SK-N-SH (cell line): ENCODE data around the gene TNXB. TPM values are rescaled to one million over a fixed set of nuclear protein-coding genes. Genes with fewer than 3 reads are reported as not detected.
"Not testable (repeated sequence)": the region's sequence is repeated elsewhere in the genome, so short reads cannot be mapped to it uniquely, and the experiment has no call there.

Source experiments
- CTCF ChIA-PET: fragments of 300-600, 350-600 bp; formaldehyde crosslinking; extraction: SDS; loops from one replicate; lab custom pipeline; 2021; lab: Yijun Ruan, JAX
- POLR2A ChIA-PET: fragments of 350-600 bp; sonication (Branson Sonifier 250); formaldehyde crosslinking; extraction: SDS; loops from one replicate; lab custom pipeline; 2020; ENCODE audit warnings: antibody characterized with exemption, inconsistent platforms; lab: Yijun Ruan, JAX
- DNase-seq: peaks from one replicate; pipeline ENCODE4 v3.0.0; 2012
- H2AFZ ChIP-seq: fragments of 200-600 bp; sonication (generic); 2 replicates; pipeline ENCODE4 v1.8.1; 2016; ENCODE audit warnings: antibody characterized with exemption, mild to moderate bottlenecking, low read depth
- H3F3A ChIP-seq: fragments of 200-600 bp; sonication (generic); replicated peaks from 2 replicates; pipeline ENCODE3; 2016; ENCODE audit warnings: antibody characterized with exemption, mild to moderate bottlenecking; ENCODE audit not compliant: insufficient read depth
- H3K27ac ChIP-seq, 2 experiments: fragments of 200-500 bp in 1 of 2; fragments of 200-600 bp in 1 of 2; sonication (Bioruptor generic) in 1 of 2; sonication (generic), shearing (Covaris generic) in 1 of 2; 2 replicates each; pipeline versions ENCODE4 v1.5.1 to v1.6.1; 2014 to 2016; ENCODE audit warnings: low read depth in 2 of 2, inconsistent platforms in 1 of 2, low read length in 1 of 2, mild to moderate bottlenecking in 1 of 2, mixed read lengths in 1 of 2
- H3K27me3 ChIP-seq: fragments of 200-600 bp; sonication (generic), shearing (Covaris generic); 2 replicates; pipeline ENCODE4 v1.6.1; 2016; ENCODE audit warnings: mixed run types; ENCODE audit not compliant: insufficient read depth
- H3K36me3 ChIP-seq, 2 experiments: fragments of 200-500 bp in 1 of 2; fragments of 200-600 bp in 1 of 2; sonication (Bioruptor generic) in 1 of 2; sonication (generic) in 1 of 2; replicated peaks in 1 of 2; 2 replicates each; pipeline versions ENCODE3 to v1.5.1; 2014 to 2016; ENCODE audit warnings: low read length in 1 of 2, mild to moderate bottlenecking in 1 of 2; ENCODE audit not compliant: insufficient read depth in 2 of 2, control insufficient read depth in 1 of 2
- H3K4me1 ChIP-seq, 2 experiments: fragments of 200-500 bp in 1 of 2; fragments of 200-600 bp in 1 of 2; sonication (Bioruptor generic) in 1 of 2; sonication (generic), shearing (Covaris generic) in 1 of 2; 2 replicates each; pipeline versions ENCODE4 v1.5.1 to v1.6.1; 2014 to 2016; ENCODE audit warnings: low read depth in 1 of 2, low read length in 1 of 2, mixed run types in 1 of 2; ENCODE audit not compliant: insufficient read depth in 2 of 2, control insufficient read depth in 1 of 2
- H3K4me2 ChIP-seq: fragments of 200-600 bp; sonication (generic), shearing (Covaris generic); 2 replicates; pipeline ENCODE4 v1.6.1; 2017; ENCODE audit warnings: mixed run types
- H3K4me3 ChIP-seq, 2 experiments: fragments of 200-500 bp in 1 of 2; fragments of 200-600 bp in 1 of 2; sonication (Bioruptor generic) in 1 of 2; sonication (generic), shearing (Covaris generic) in 1 of 2; 2 replicates each; pipeline versions ENCODE4 v1.5.1 to v1.8.1; 2014 to 2016; ENCODE audit warnings: low read depth in 2 of 2, inconsistent platforms in 1 of 2, low read length in 1 of 2, mild to moderate bottlenecking in 1 of 2, mixed read lengths in 1 of 2, moderate library complexity in 1 of 2
- H3K79me2 ChIP-seq: fragments of 200-600 bp; sonication (generic); 2 replicates; pipeline ENCODE4 v1.8.1; 2017; ENCODE audit warnings: mild to moderate bottlenecking; ENCODE audit not compliant: insufficient read depth
- H3K9ac ChIP-seq: fragments of 200-600 bp; sonication (generic); 2 replicates; pipeline ENCODE4 v1.6.1; 2017; ENCODE audit warnings: mixed run types
- H3K9me2 ChIP-seq: fragments of 200-600 bp; sonication (generic); 2 replicates; pipeline ENCODE4 v1.6.1; 2017; ENCODE audit warnings: mixed run types
- H3K9me3 ChIP-seq: fragments of 200-600 bp; sonication (generic); 2 replicates; pipeline ENCODE4 v1.6.1; 2017; ENCODE audit warnings: mixed run types, mild to moderate bottlenecking, moderate library complexity
- H4K20me1 ChIP-seq: fragments of 200-600 bp; sonication (generic); 2 replicates; pipeline ENCODE4 v1.6.1; 2017; ENCODE audit warnings: mild to moderate bottlenecking, mixed run types; ENCODE audit not compliant: insufficient read depth
- ELF1 ChIP-seq: IDR thresholded peaks from 2 replicates; pipeline ENCODE4 v1.4.0; 2012
- EP300 ChIP-seq, 2 experiments: IDR thresholded peaks; 2 replicates each; pipeline versions ENCODE4 v1.4.0 to v1.6.1; 2012; ENCODE audit warnings: borderline replicate concordance in 1 of 2, low read depth in 1 of 2, low read length in 1 of 2
- EZH2phosphoT487 ChIP-seq: fragments of 200-600 bp; sonication (generic); IDR thresholded peaks from 2 replicates; pipeline ENCODE4 v1.6.1; 2017; ENCODE audit warnings: low read depth, mixed run types, mild to moderate bottlenecking, antibody characterized with exemption, moderate library complexity, borderline replicate concordance
- GATA2 ChIP-seq: sonication (generic); formaldehyde crosslinking; IDR thresholded peaks from 2 replicates; pipeline ENCODE4 v1.5.0; 2020; ENCODE audit warnings: mild to moderate bottlenecking, missing genetic modification reagents
- IRF3 ChIP-seq: fragments of 150-350 bp; IDR thresholded peaks from 2 replicates; pipeline ENCODE4 v1.6.1; 2016; ENCODE audit warnings: mild to moderate bottlenecking, low read depth, low read length
- PBX3 ChIP-seq: IDR thresholded peaks from 2 replicates; pipeline ENCODE4; 2012
- POLR2AphosphoS5 ChIP-seq: IDR thresholded peaks from 2 replicates; pipeline ENCODE4 v1.6.1; 2012; ENCODE audit warnings: low read depth, low read length
- RAD21 ChIP-seq: IDR thresholded peaks from 2 replicates; pipeline ENCODE4 v1.6.1; 2012; ENCODE audit warnings: mild to moderate bottlenecking, low read length
- REST ChIP-seq: IDR thresholded peaks from 2 replicates; pipeline ENCODE4 v1.6.1; 2012; ENCODE audit warnings: mild to moderate bottlenecking, low read depth, low read length, moderate library complexity
- SIN3A ChIP-seq: IDR thresholded peaks from 2 replicates; pipeline ENCODE4 v1.6.1; 2012; ENCODE audit warnings: low read depth, mild to moderate bottlenecking, low read length, moderate library complexity, borderline replicate concordance
- TAF1 ChIP-seq: IDR thresholded peaks from 2 replicates; pipeline ENCODE4 v1.6.1; 2012; ENCODE audit warnings: low read depth, mild to moderate bottlenecking, low read length, moderate library complexity, borderline replicate concordance
- TCF12 ChIP-seq: IDR thresholded peaks from 2 replicates; pipeline ENCODE4 v1.4.0; 2012
- TEAD4 ChIP-seq: IDR thresholded peaks from 2 replicates; pipeline ENCODE4 v1.4.0; 2012; ENCODE audit warnings: mild to moderate bottlenecking, borderline replicate concordance; ENCODE audit not compliant: insufficient read depth
- USF1 ChIP-seq: IDR thresholded peaks from 2 replicates; pipeline ENCODE4 v1.4.0; 2012; ENCODE audit warnings: low read depth, borderline replicate concordance
- USF2 ChIP-seq: fragments of 150-350 bp; IDR thresholded peaks from 2 replicates; pipeline ENCODE4 v1.6.1; 2017; ENCODE audit warnings: antibody characterized with exemption, low read length, low read depth, borderline replicate concordance
- WGBS: methylation state at CpG from one replicate; pipeline ENCODE4 v1.1.6; 2017; ENCODE audit warnings: low lambda C conversion rate; 5-methylcytosine and 5-hydroxymethylcytosine counted together
- polyA plus RNA-seq, 3 experiments: library from polyadenylated mRNA; depleted of rRNA; stranded (reverse); fragments of >200 nt; gene quantifications; 2 replicates each; pipeline ENCODE4 v1.2.3, GENCODE V29; 2012

The TNXB gene
- polyA plus RNA-seq, 1 of the 3 experiments (the other 2 are of a cell fraction): 0.48 TPM

- TF ChIP-seq USF1: no peak
- no peak for TF ChIP-seq TCF12
- TF ChIP-seq REST: no peak
- TF ChIP-seq EZH2phosphoT487: no peak
- TF ChIP-seq POLR2AphosphoS5: no peak
- no peak for TF ChIP-seq ELF1
- TF ChIP-seq TAF1: no peak
- no peak for TF ChIP-seq RAD21
- TF ChIP-seq SIN3A: no peak
- TF ChIP-seq GATA2 (CRISPR knock-in tag): no peak
- TF ChIP-seq IRF3: no peak
- no peak for TF ChIP-seq USF2
- TF ChIP-seq EP300 (IDR thresholded peaks at IDR 0.05; ENCODE audit: borderline replicate concordance in 1 of 2, low read depth in 1 of 2, low read length in 1 of 2): no peak
- no peak for TF ChIP-seq TEAD4
- no peak for TF ChIP-seq PBX3
- DNase-seq: no peak
- WGBS: 39% methylated on average over 3 of the region's 7 CpGs
- Histone ChIP-seq H3F3A (no peaks in the 10 kb centered on the region), H3K4me3 (no peak overlapping the region), H3K27me3 (peaks cover 33% of the 10 kb centered on the region), H3K4me2 (no peak overlapping the region), H3K4me1 (no peaks in the 10 kb centered on the region), H4K20me1 (no peaks in the 10 kb centered on the region), H2AFZ (no peak overlapping the region), H3K9me3 (no peaks in the 10 kb centered on the region), H3K9ac (no peak overlapping the region), H3K79me2 (no peaks in the 10 kb centered on the region), H3K9me2 (no peaks in the 10 kb centered on the region), H3K36me3 (no peaks in the 10 kb centered on the region), H3K27ac (no peak overlapping the region)
- POLR2A ChIA-PET: no interaction called here
- CTCF ChIA-PET: no interaction called here
Measured at GRCh38 chr6:32056254-32056653, 52.9 kb downstream of the TNXB start.

- H3K4me2 ChIP-seq, H3K4me3 ChIP-seq, H3K27ac ChIP-seq, H3K4me1 ChIP-seq, H3K79me2 ChIP-seq, H2AFZ ChIP-seq, CTCF ChIA-PET, DNase-seq, H3K36me3 ChIP-seq, H3K9me3 ChIP-seq, H3F3A ChIP-seq, H3K9me2 ChIP-seq, H4K20me1 ChIP-seq, POLR2A ChIA-PET, H3K9ac ChIP-seq: not testable (repeated sequence)
- peaks cover 38% of the 10 kb centered on the region for H3K27me3 ChIP-seq
- 43% methylated on average over 13 of the region's 21 CpGs for WGBS
Measured at GRCh38 chr6:32055756-32056155, 53.4 kb downstream of the TNXB start.

GRCh38 chr6:32053314-32053713 is 55.8 kb downstream of the TNXB start:
- 64% methylated on average over 9 of the region's 13 CpGs for WGBS
- CTCF ChIA-PET: not testable (repeated sequence)

More at GRCh38 chr6:32053314-32053713, 55.8 kb downstream of the TNXB start:
- DNase-seq, H3K4me1 ChIP-seq, H4K20me1 ChIP-seq, H3K79me2 ChIP-seq, H3F3A ChIP-seq, H3K36me3 ChIP-seq, H3K4me2 ChIP-seq, POLR2A ChIA-PET, H3K9ac ChIP-seq, H3K9me2 ChIP-seq, H2AFZ ChIP-seq, H3K9me3 ChIP-seq, H3K27ac ChIP-seq, H3K4me3 ChIP-seq: not testable (repeated sequence)
- peaks cover 25% of the 10 kb centered on the region for H3K27me3 ChIP-seq
